ENCODE measurements around the gene WASHC2C.
"Not testable (repeated sequence)": the region's sequence is repeated elsewhere in the genome, so short reads cannot be mapped to it uniquely, and the experiment has no call there.

Gene WASHC2C

GRCh38 chr10:45726703-45727420 lies at the start of gene WASHC2C:
Gene WASHC2C (plus strand): TSS chr10:45727266. CDS start chr10:45727318, 52 bp downstream.
- Histone ChIP-seq H2AFZ (ENCODE audit: low read depth, low read length) (peak within 1 kb of the TSS; percentile 77), H3K4me3 (ENCODE audit: low read length) (peak within 1 kb of the TSS; percentile 72)
- not testable (repeated sequence) for H3K27me3 ChIP-seq (ENCODE audit: insufficient read depth, low read length); H3K9me3 ChIP-seq (ENCODE audit: low read length); H3K36me3 ChIP-seq (ENCODE audit: insufficient read depth, low read length); H3K4me1 ChIP-seq (ENCODE audit: insufficient read depth, low read length)

GRCh38 chr10:45678467-45678866 lies 48.6 kb upstream of the WASHC2C start:
- H3K36me3 ChIP-seq (ENCODE audit: insufficient read depth, low read length); H3K4me3 ChIP-seq (ENCODE audit: low read length); H3K4me1 ChIP-seq (ENCODE audit: insufficient read depth, low read length); H3K9me3 ChIP-seq (ENCODE audit: low read length); H2AFZ ChIP-seq (ENCODE audit: low read depth, low read length); H3K27me3 ChIP-seq (ENCODE audit: insufficient read depth, low read length): not testable (repeated sequence)

- not testable (repeated sequence) for H3K4me3 ChIP-seq (ENCODE audit: low read length); H3K27me3 ChIP-seq (ENCODE audit: insufficient read depth, low read length); H3K4me1 ChIP-seq (ENCODE audit: insufficient read depth, low read length); H3K9me3 ChIP-seq (ENCODE audit: low read length); H2AFZ ChIP-seq (ENCODE audit: low read depth, low read length); H3K36me3 ChIP-seq (ENCODE audit: insufficient read depth, low read length)
Observed at GRCh38 chr10:45710200-45710796, 16.8 kb upstream of the WASHC2C start.

- H3K4me3 ChIP-seq (ENCODE audit: low read length); H3K9me3 ChIP-seq (ENCODE audit: low read length); H3K4me1 ChIP-seq (ENCODE audit: insufficient read depth, low read length); H3K27me3 ChIP-seq (ENCODE audit: insufficient read depth, low read length); H2AFZ ChIP-seq (ENCODE audit: low read depth, low read length); H3K36me3 ChIP-seq (ENCODE audit: insufficient read depth, low read length): not testable (repeated sequence)
Observed at GRCh38 chr10:45711223-45711622, 15.8 kb upstream of the WASHC2C start.

- not testable (repeated sequence) for H3K9me3 ChIP-seq (ENCODE audit: low read length); H3K36me3 ChIP-seq (ENCODE audit: insufficient read depth, low read length); H3K27me3 ChIP-seq (ENCODE audit: insufficient read depth, low read length); H3K4me3 ChIP-seq (ENCODE audit: low read length); H3K4me1 ChIP-seq (ENCODE audit: insufficient read depth, low read length); H2AFZ ChIP-seq (ENCODE audit: low read depth, low read length)
Observed at GRCh38 chr10:45717053-45717452, 10.0 kb upstream of the WASHC2C start.

GRCh38 chr10:45717642-45718041 lies 9.4 kb upstream of the WASHC2C start:
- H2AFZ ChIP-seq (ENCODE audit: low read depth, low read length); H3K36me3 ChIP-seq (ENCODE audit: insufficient read depth, low read length); H3K4me1 ChIP-seq (ENCODE audit: insufficient read depth, low read length); H3K4me3 ChIP-seq (ENCODE audit: low read length); H3K9me3 ChIP-seq (ENCODE audit: low read length); H3K27me3 ChIP-seq (ENCODE audit: insufficient read depth, low read length): not testable (repeated sequence)

GRCh38 chr10:45721503-45721902 lies 5.6 kb upstream of the WASHC2C start:
- not testable (repeated sequence) for H3K4me1 ChIP-seq (ENCODE audit: insufficient read depth, low read length); H3K36me3 ChIP-seq (ENCODE audit: insufficient read depth, low read length); H2AFZ ChIP-seq (ENCODE audit: low read depth, low read length); H3K9me3 ChIP-seq (ENCODE audit: low read length); H3K27me3 ChIP-seq (ENCODE audit: insufficient read depth, low read length); H3K4me3 ChIP-seq (ENCODE audit: low read length)

GRCh38 chr10:45723851-45724250 lies 3.2 kb upstream of the WASHC2C start:
- not testable (repeated sequence) for H3K36me3 ChIP-seq (ENCODE audit: insufficient read depth, low read length); H3K4me1 ChIP-seq (ENCODE audit: insufficient read depth, low read length); H2AFZ ChIP-seq (ENCODE audit: low read depth, low read length); H3K4me3 ChIP-seq (ENCODE audit: low read length); H3K27me3 ChIP-seq (ENCODE audit: insufficient read depth, low read length); H3K9me3 ChIP-seq (ENCODE audit: low read length)

GRCh38 chr10:45727421-45727965 lies 427 bp downstream of the WASHC2C start:
- H3K9me3 ChIP-seq (ENCODE audit: low read length); H3K36me3 ChIP-seq (ENCODE audit: insufficient read depth, low read length); H3K4me1 ChIP-seq (ENCODE audit: insufficient read depth, low read length); H3K27me3 ChIP-seq (ENCODE audit: insufficient read depth, low read length): not testable (repeated sequence)
- peak overlapping the region; percentile 72 for H3K4me3 ChIP-seq (ENCODE audit: low read length)
- peak overlapping the region; percentile 77 for H2AFZ ChIP-seq (ENCODE audit: low read depth, low read length)

GRCh38 chr10:45734449-45734848 lies 7.4 kb downstream of the WASHC2C start:
- not testable (repeated sequence) for H3K27me3 ChIP-seq (ENCODE audit: insufficient read depth, low read length); H2AFZ ChIP-seq (ENCODE audit: low read depth, low read length); H3K36me3 ChIP-seq (ENCODE audit: insufficient read depth, low read length); H3K4me1 ChIP-seq (ENCODE audit: insufficient read depth, low read length); H3K9me3 ChIP-seq (ENCODE audit: low read length); H3K4me3 ChIP-seq (ENCODE audit: low read length)

- not testable (repeated sequence) for H3K4me1 ChIP-seq (ENCODE audit: insufficient read depth, low read length); H3K36me3 ChIP-seq (ENCODE audit: insufficient read depth, low read length); H3K4me3 ChIP-seq (ENCODE audit: low read length); H3K27me3 ChIP-seq (ENCODE audit: insufficient read depth, low read length); H3K9me3 ChIP-seq (ENCODE audit: low read length); H2AFZ ChIP-seq (ENCODE audit: low read depth, low read length)
Observed at GRCh38 chr10:45734867-45735266, 7.8 kb downstream of the WASHC2C start.

- not testable (repeated sequence) for H3K4me1 ChIP-seq (ENCODE audit: insufficient read depth, low read length); H3K36me3 ChIP-seq (ENCODE audit: insufficient read depth, low read length); H3K4me3 ChIP-seq (ENCODE audit: low read length); H3K9me3 ChIP-seq (ENCODE audit: low read length); H2AFZ ChIP-seq (ENCODE audit: low read depth, low read length); H3K27me3 ChIP-seq (ENCODE audit: insufficient read depth, low read length)
Observed at GRCh38 chr10:45741559-45741958, 14.5 kb downstream of the WASHC2C start.

- H3K36me3 ChIP-seq (ENCODE audit: insufficient read depth, low read length); H3K27me3 ChIP-seq (ENCODE audit: insufficient read depth, low read length); H3K4me1 ChIP-seq (ENCODE audit: insufficient read depth, low read length); H3K9me3 ChIP-seq (ENCODE audit: low read length); H3K4me3 ChIP-seq (ENCODE audit: low read length); H2AFZ ChIP-seq (ENCODE audit: low read depth, low read length): not testable (repeated sequence)
Observed at GRCh38 chr10:45742014-45742413, 14.9 kb downstream of the WASHC2C start.

GRCh38 chr10:45751141-45751540 lies 24.1 kb downstream of the WASHC2C start:
- H3K36me3 ChIP-seq (ENCODE audit: insufficient read depth, low read length); H3K27me3 ChIP-seq (ENCODE audit: insufficient read depth, low read length); H3K4me1 ChIP-seq (ENCODE audit: insufficient read depth, low read length); H3K4me3 ChIP-seq (ENCODE audit: low read length); H2AFZ ChIP-seq (ENCODE audit: low read depth, low read length); H3K9me3 ChIP-seq (ENCODE audit: low read length): not testable (repeated sequence)
